ENCODE results near the gene TP53BP1. TPM values are rescaled to one million over a fixed set of nuclear protein-coding genes. Genes with fewer than 3 reads are reported as not detected.

Gene TP53BP1
- polyA plus RNA-seq, 1 donor from 2014 or later: 98.7 TPM

- peak overlapping the region; percentile 100 for H3K27ac ChIP-seq (ENCODE audit: low read length)
These were observed 16.2 kb upstream of the TP53BP1 start for GRCh38 chr15:43508991-43509659.

GRCh38 chr15:43508421-43508820 is 15.5 kb upstream of the TP53BP1 start:
- Histone ChIP-seq H3K27me3 (ENCODE audit: insufficient read depth, low read depth, low read length) (no peaks in the 10 kb centered on the region), H3K36me3 (ENCODE audit: insufficient read depth, low read length) (no peaks in the 10 kb centered on the region), H3K27ac (ENCODE audit: low read length) (peak overlapping the region; percentile 100), H3K9me3 (ENCODE audit: low read length) (no peaks in the 10 kb centered on the region), H3K9me2 (ENCODE audit: insufficient read depth, low read length) (no peaks in the 10 kb centered on the region), H3F3A (ENCODE audit: insufficient read depth, low read length, poor library complexity, severe bottlenecking) (peaks cover 13% of the 10 kb centered on the region), H3K4me3 (ENCODE audit: low read length) (peak overlapping the region; percentile 84), H3K9ac (ENCODE audit: low read length) (peak overlapping the region; percentile 92), H2AFZ (ENCODE audit: low read depth, low read length) (peak overlapping the region; percentile 35), H4K20me1 (ENCODE audit: insufficient read depth) (no peaks in the 10 kb centered on the region), H3K4me2 (ENCODE audit: low read length) (peak overlapping the region; percentile 37), H3K79me2 (replicated peaks; ENCODE audit: insufficient read depth, low read length) (peaks cover 7% of the 10 kb centered on the region)
- no peak for TF ChIP-seq EP300 (conservative IDR thresholded peaks at IDR 0.05; ENCODE audit: poor library complexity, severe bottlenecking)
- no peak for TF ChIP-seq REST (IDR thresholded peaks at IDR 0.05; ENCODE audit: borderline replicate concordance)
- TF ChIP-seq POLR2AphosphoS5 (IDR thresholded peaks at IDR 0.05): no peak
- TF ChIP-seq MXI1 (conservative IDR thresholded peaks at IDR 0.05; ENCODE audit: poor library complexity, severe bottlenecking): no peak
- no peak for TF ChIP-seq SMC3 (conservative IDR thresholded peaks at IDR 0.05; ENCODE audit: poor library complexity)

More at GRCh38 chr15:43508991-43509659, 16.2 kb upstream of the TP53BP1 start:
- Histone ChIP-seq H2AFZ (ENCODE audit: low read depth, low read length) (peak overlapping the region; percentile 35), H3F3A (ENCODE audit: insufficient read depth, low read length, poor library complexity, severe bottlenecking) (peaks cover 13% of the 10 kb centered on the region), H3K4me3 (ENCODE audit: low read length) (peak overlapping the region; percentile 84), H3K9me3 (ENCODE audit: low read length) (no peaks in the 10 kb centered on the region), H4K20me1 (ENCODE audit: insufficient read depth) (no peaks in the 10 kb centered on the region), H3K27me3 (ENCODE audit: insufficient read depth, low read depth, low read length) (no peaks in the 10 kb centered on the region), H3K9ac (ENCODE audit: low read length) (peak overlapping the region; percentile 92), H3K9me2 (ENCODE audit: insufficient read depth, low read length) (no peaks in the 10 kb centered on the region), H3K4me2 (ENCODE audit: low read length) (peak overlapping the region; percentile 99), H3K36me3 (ENCODE audit: insufficient read depth, low read length) (no peaks in the 10 kb centered on the region), H3K79me2 (replicated peaks; ENCODE audit: insufficient read depth, low read length) (peaks cover 14% of the 10 kb centered on the region)
- TF ChIP-seq REST (IDR thresholded peaks at IDR 0.05; ENCODE audit: borderline replicate concordance) (peak; percentile 38), POLR2AphosphoS5 (IDR thresholded peaks at IDR 0.05) (no peak), TAF1 (IDR thresholded peaks at IDR 0.05; ENCODE audit: low read depth) (no peak), EZH2 (IDR thresholded peaks at IDR 0.05; ENCODE audit: borderline replicate concordance, insufficient read depth, low read length, poor library complexity, severe bottlenecking) (no peak), CTCF (IDR thresholded peaks at IDR 0.05; ENCODE audit: poor library complexity, severe bottlenecking) (no peak), MXI1 (conservative IDR thresholded peaks at IDR 0.05; ENCODE audit: poor library complexity, severe bottlenecking) (no peak), EP300 (conservative IDR thresholded peaks at IDR 0.05; ENCODE audit: poor library complexity, severe bottlenecking) (no peak), SMC3 (conservative IDR thresholded peaks at IDR 0.05; ENCODE audit: poor library complexity) (no peak)

Data from neural cell (in vitro differentiated cells).